Measurements from ENCODE around the gene DTX3.
"Not testable (repeated sequence)": the region's sequence is repeated elsewhere in the genome, so short reads cannot be mapped to it uniquely, and the experiment has no call there.

Gene DTX3

DNA sequence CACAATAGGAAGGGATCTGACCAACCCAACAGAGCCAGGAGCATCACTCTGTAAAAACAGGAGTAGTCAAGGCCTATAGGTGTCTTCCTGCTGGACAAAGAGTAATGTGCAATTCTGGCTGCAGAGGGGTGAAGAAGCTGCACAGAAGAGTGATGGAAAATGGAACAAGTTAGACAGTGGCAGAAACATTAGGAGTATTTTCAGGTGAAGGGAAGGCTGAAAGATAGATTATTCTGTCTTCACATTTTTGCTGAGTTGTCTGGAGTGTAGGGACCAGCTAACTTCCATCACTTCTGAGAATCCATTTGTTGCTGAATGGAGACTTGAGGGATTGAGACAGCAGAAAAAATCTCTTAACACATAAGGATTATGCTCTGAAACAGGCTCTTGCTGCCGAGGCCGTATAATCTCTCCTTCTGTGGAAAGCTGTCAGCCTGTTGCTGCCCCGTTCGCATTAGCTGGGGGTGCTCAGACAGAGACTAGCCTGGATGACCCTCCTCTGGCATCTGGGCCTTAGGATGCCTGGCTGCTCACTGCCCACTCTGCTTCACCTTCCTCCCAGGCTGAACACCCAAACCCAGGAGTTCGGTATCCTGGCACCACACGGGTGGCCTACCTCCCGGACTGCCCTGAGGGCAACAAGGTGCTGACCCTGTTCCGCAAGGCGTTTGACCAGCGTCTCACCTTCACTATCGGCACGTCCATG lies 3.5 kb downstream of the DTX3 start:
- DNase-seq, result peak; percentile 87

DNA sequence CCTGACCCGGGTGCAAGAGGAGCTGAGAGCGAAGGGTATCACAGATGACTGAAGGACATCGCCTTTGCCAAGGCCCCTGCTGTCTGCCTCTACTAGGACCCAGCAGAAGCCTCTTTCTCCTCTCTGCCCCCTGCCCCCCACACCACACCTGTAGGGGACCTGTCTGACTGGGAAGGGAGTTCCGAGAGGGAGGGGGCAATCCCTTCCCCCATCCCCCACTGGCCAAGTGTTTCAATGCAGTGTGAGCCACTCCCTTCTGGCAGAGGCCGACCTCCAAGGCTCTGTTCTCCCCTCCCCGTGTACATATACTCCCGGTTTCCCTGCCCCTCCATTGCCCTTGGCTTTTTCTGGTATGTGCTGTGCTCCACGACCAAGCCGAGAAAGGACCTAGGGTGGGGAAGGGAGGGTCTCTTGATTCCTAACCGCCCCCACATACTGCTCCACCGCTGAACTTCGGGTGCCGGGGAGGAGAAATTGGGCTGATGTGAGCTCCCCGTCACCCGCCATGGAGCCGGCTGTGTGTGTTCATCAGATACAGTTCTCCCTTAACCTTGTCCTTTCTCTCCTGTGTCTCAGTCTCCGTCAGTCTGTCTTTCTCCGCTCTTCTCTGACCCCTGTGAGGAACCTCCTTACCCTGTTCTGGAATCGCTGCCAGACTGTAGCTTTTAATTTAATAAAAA lies 4.6 kb downstream of the DTX3 start:
- peak; percentile 31 for DNase-seq

DNA sequence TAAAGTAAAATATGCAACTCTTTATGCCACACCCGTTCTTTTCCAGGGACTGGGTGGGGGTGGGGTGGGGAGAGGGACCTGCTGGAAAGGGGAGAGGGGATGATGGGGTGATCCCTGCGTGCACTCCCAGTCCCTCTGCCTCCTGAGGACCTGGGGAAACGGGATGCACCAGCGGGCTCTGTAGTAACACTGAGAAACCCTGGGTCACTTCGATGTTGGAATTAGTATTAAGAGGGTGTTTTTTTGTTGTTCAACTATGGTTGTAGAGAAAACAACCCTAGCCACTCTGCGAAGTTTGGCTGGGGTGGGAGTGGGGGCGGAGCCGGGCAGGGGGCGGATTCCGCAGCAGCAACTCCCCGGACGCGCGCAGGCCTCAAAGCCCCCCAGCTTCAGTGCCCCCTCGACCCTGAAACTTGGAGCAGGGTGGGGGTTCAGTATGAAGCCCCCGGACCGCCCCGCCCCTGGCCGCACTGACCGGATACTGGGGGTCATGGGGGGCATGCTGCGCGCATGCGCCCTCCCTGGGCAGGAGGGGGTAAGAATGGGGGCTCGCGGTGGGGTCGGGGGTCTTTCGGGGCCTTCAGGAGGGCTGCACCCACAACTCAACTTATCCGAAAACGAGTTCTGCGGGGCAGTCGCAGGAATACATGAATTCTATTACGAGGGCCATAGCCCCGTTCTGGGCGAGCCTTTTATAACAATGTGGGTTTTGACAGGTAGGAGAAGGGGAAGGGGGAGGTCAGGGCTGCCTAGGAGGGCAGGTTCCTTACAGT lies 5.3 kb downstream of the DTX3 start:
- DNase-seq, result peak; percentile 25

- peak; percentile 88 for DNase-seq
Measured at GRCh38 chr12:57610554-57611107, 6.0 kb downstream of the DTX3 start.

DNA sequence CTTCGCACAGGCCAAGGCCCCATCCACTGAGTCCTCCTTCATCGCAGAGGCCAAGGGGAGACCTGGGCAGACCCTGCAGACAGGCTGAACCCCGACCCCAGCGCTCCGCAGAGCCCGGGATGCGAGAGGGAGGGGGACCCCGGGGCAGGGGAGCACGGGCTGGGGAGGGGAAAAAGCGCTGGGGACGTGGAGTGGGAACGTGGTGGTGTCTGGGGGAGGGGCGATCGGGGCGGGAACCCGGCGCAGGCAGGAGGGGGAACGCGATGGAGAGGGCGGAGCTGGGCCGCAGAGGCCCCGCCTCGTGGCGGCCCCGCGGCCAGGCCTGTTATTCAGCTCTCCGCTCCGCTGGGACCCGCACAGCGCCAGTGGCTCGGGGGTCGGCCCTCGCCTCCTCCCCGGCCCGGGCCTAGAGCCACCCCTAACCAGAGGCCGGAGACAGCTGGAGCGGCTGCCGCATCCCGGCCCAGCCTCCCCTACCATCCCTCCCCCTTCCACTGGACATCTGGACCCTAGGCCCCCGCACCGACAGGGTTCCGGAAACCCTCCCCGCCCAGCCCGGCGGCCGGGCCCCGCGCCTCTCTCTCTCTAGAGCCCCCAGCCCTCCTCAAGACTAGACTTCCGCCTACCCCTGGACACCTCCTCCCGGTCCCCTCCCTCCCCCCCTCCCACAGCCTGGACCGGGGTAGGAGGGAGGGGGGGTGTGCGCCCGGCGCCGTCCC lies 6.6 kb downstream of the DTX3 start, which contains the start of gene ARHGEF25:
ARHGEF25 (plus strand) TSS at position 328 of the 719 bp plus-strand sequence. CDS start 460 bp downstream, outside the sequence.
- peak; percentile 96 for DNase-seq

- DNase-seq, result peak; percentile 95
Measured at GRCh38 chr12:57611827-57612710, 7.4 kb downstream of the DTX3 start.

DNA sequence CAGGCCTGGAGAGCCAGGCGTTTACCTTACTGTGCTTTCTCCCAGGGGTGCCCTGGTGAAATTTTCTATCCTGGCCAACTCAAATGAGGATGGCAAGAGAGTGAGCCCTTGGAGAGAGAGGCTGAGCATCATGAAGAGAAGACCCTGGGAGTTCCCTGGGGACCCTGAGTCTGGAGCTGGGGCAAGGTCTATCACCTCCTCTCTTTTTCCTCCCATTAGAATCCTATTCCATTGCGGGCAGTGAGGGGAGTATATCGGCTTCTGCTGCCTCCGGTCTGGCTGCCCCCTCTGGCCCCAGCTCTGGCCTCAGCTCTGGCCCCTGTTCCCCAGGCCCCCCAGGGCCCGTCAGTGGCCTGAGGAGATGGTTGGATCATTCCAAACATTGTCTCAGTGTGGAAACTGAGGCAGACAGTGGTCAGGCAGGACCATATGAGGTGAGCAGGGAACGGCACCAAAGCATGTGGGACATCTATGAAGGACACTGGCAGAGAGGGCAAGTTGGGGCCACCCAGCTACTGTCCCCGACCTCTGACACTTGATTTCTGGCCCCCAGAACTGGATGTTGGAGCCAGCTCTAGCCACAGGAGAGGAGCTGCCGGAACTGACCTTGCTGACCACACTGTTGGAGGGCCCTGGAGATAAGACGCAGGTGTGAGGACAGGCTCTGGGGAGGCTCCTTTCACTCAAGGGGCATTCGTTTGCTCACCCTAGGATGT lies 8.2 kb downstream of the DTX3 start:
- DNase-seq, result peak; percentile 91

DNA sequence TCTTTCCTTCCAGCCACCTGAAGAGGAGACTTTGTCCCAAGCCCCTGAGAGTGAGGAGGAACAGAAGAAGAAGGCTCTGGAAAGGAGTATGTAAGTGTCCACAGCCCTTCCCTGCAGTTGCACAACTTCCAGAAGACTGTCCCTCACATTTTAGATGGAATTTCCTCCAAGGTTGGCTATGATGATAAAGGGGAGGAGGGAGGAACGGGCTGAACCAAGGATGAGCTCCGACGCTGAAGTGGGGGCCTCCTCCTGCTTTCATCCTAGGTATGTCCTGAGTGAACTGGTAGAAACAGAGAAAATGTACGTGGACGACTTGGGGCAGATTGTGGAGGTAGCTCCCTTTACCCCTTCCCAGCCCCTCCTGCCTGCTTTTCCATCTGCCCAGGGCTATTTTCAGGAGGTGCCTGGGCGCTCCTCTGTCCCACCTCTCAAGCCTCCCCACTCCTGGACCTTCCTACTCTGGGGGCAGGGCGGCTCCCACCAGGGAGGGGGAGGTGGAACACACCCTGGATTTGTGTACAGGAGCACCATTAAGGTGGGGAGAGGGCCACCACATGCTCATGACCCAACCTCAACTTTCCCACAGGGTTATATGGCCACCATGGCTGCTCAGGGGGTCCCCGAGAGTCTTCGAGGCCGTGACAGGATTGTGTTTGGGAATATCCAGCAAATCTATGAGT lies 8.9 kb downstream of the DTX3 start:
- no peak for DNase-seq

GRCh38 chr12:57614178-57614947 lies 9.7 kb downstream of the DTX3 start:
- DNase-seq, result peak; percentile 68

GRCh38 chr12:57614948-57615500 lies 10.4 kb downstream of the DTX3 start:
- no peak for DNase-seq

DNA sequence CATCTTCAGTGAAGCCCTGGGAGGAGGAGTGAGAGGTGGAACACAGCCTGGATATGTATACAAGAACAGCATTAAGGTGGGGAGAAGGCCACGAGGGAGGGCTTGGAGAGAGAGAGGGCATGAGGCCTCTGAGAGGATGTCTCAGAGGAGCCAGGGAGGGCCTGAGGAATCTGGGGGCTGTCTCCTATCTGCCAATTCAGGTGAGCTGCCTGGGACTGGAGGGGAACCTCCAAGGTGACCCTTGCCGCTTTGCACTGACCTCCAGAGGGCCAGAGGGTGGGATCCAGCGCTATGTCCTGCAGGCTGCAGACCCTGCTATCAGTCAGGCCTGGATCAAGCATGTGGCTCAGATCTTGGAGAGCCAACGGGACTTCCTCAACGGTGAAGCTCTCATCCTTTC lies 11.0 kb downstream of the DTX3 start:
- no peak for DNase-seq

- peak; percentile 72 for DNase-seq
Measured at GRCh38 chr12:57616383-57617101, 11.9 kb downstream of the DTX3 start.

- no peak for DNase-seq
Measured at GRCh38 chr12:57617942-57618341, 13.3 kb downstream of the DTX3 start.

DNA sequence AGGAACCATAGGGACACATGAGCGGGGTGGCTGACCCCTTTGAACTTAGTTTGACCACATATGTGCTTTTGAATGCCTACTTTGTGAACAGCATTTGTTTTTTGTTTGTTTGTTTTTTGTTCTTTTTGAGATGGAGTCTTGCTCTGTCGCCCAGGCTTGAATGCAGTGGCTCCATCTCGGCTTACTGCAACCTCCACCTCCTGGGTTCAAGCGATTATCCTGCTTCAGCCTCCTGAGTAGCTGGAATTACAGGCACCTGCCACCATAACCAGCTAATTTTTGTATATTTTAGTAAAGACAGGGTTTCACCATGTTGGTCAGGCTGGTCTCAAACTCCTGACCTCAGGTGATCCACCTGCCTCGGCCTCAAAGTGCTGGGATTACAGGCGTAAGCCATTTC lies 13.8 kb downstream of the DTX3 start:
- DNase-seq, result not testable (repeated sequence)

GRCh38 chr12:57618966-57619433 lies 14.4 kb downstream of the DTX3 start:
- no peak for DNase-seq

GRCh38 chr12:57619434-57620244 lies 15.0 kb downstream of the DTX3 start:
- DNase-seq, result peak; percentile 81

GRCh38 chr12:57620245-57620935 lies 15.8 kb downstream of the DTX3 start:
- no peak for DNase-seq

Measured in NCI-H82 (cell line).